Prostate gland (tissue), 2 donors: Measurements from ENCODE around the gene CCDC70. TPM values are rescaled to one million over a fixed set of nuclear protein-coding genes. Genes with fewer than 3 reads are reported as not detected.

Experiments
- DNase-seq: peaks from one replicate; pipeline ENCODE4 v3.0.0-alpha.2; 2019; ENCODE audit warnings: low spot score
- H3K27ac ChIP-seq, 2 donors: fragments of 200-600 bp; sonication (generic); 2 replicates each; pipeline ENCODE4 v1.5.1; 2017 to 2019
- H3K27me3 ChIP-seq: fragments of 200-600 bp; sonication (generic); replicated peaks from 2 replicates; pipeline ENCODE4 v1.5.1; 2019; ENCODE audit not compliant: insufficient read depth
- H3K36me3 ChIP-seq, 2 donors: fragments of 200-600 bp; sonication (generic); 1 replicate in 1 of 2; 2 replicates in 1 of 2; pipeline versions ENCODE4 v1.5.1 to v1.8.1; 2017 to 2019
- H3K4me1 ChIP-seq: fragments of 200-600 bp; sonication (generic); replicated peaks from 2 replicates; pipeline ENCODE4 v1.5.1; 2019
- H3K4me3 ChIP-seq, 2 donors: fragments of 200-600 bp; sonication (generic); 2 replicates each; pipeline ENCODE4 v1.5.1; 2017 to 2019
- H3K9me3 ChIP-seq: fragments of 200-600 bp; sonication (generic); 2 replicates; pipeline ENCODE4 v1.5.1; 2017
- CTCF ChIP-seq, 4 experiments: fragments of 200-600 bp in 2 of 4; fragments of 450-650 bp in 2 of 4; sonication (generic) in 2 of 4; IDR thresholded peaks; 1 replicate in 3 of 4; 2 replicates in 1 of 4; pipeline ENCODE4 v1.5.1; 2016 to 2019; ENCODE audit warnings: antibody characterized with exemption in 4 of 4, mild to moderate bottlenecking in 2 of 4, moderate library complexity in 2 of 4
- POLR2A ChIP-seq: fragments of 450-650 bp; IDR thresholded peaks from one replicate; pipeline ENCODE4 v1.6.1; 2016; ENCODE audit warnings: antibody characterized with exemption, mild to moderate bottlenecking
- POLR2AphosphoS5 ChIP-seq: sonication (generic); formaldehyde crosslinking; IDR thresholded peaks from one replicate; pipeline ENCODE4 v1.6.1; 2017; ENCODE audit warnings: antibody characterized with exemption
- WGBS: methylation state at CpG from one replicate; pipeline ENCODE4 v1.1.5; 2018; 5-methylcytosine and 5-hydroxymethylcytosine counted together
- intact Hi-C: fragments of 100-400 bp; cut with DNase I; formaldehyde crosslinking; loops from one replicate; pipeline ENCODE4 v1.14.2; 2022
- total RNA-seq, 2 donors: library from RNA; depleted of rRNA; stranded (reverse); fragments of >200 nt; gene quantifications; one replicate each; pipeline ENCODE4 v1.1.0, GENCODE V29; 2016

Gene CCDC70
- total RNA-seq, 2 donors from 2014 or later: 11.5 TPM; not detected in 1

- no peaks in the 10 kb centered on the region for H3K4me1 ChIP-seq
- no peak overlapping the region for H3K27ac ChIP-seq
- no peak for DNase-seq
- intact Hi-C loops: no loop called here
- TF ChIP-seq POLR2A (no peak), POLR2AphosphoS5 (no peak), CTCF (IDR thresholded peaks at IDR 0.05) (no peak)
- 75% methylated on average over 5 of the region's 5 CpGs for WGBS
- H3K9me3 ChIP-seq: no peaks in the 10 kb centered on the region
- no peaks in the 10 kb centered on the region for H3K27me3 ChIP-seq
- no peak overlapping the region for H3K4me3 ChIP-seq
- no peaks in the 10 kb centered on the region for H3K36me3 ChIP-seq
Measured at GRCh38 chr13:51883226-51883600, 21.4 kb downstream of the CCDC70 start.

- intact Hi-C loops: no loop called here
- WGBS: 88% methylated on average over 2 of the region's 2 CpGs
- TF ChIP-seq POLR2AphosphoS5 (no peak), CTCF (IDR thresholded peaks at IDR 0.05) (no peak), POLR2A (no peak)
Measured at GRCh38 chr13:51885651-51886050, 23.9 kb downstream of the CCDC70 start.

GRCh38 chr13:51887468-51887867 is 25.7 kb downstream of the CCDC70 start:
- Histone ChIP-seq H3K4me3 (no peak overlapping the region), H3K27me3 (no peaks in the 10 kb centered on the region), H3K36me3 (no peaks in the 10 kb centered on the region), H3K27ac (no peak overlapping the region), H3K4me1 (no peaks in the 10 kb centered on the region), H3K9me3 (no peaks in the 10 kb centered on the region)
- no peak for DNase-seq
- no peak for TF ChIP-seq CTCF (IDR thresholded peaks at IDR 0.05)
- TF ChIP-seq POLR2AphosphoS5: no peak
- TF ChIP-seq POLR2A: no peak
- intact Hi-C loops: no loop called here
- 38% methylated on average over 2 of the region's 2 CpGs for WGBS

More at GRCh38 chr13:51885651-51886050, 23.9 kb downstream of the CCDC70 start:
- no peak overlapping the region for H3K27ac ChIP-seq
- H3K9me3 ChIP-seq: no peaks in the 10 kb centered on the region
- no peak overlapping the region for H3K4me3 ChIP-seq
- no peaks in the 10 kb centered on the region for H3K4me1 ChIP-seq
- no peak for DNase-seq
- H3K27me3 ChIP-seq: no peaks in the 10 kb centered on the region
- no peaks in the 10 kb centered on the region for H3K36me3 ChIP-seq

- WGBS: 67% methylated on average over 3 of the region's 3 CpGs
- DNase-seq: no peak
- intact Hi-C loops: no loop called here
Measured at GRCh38 chr13:51892657-51893056, 30.9 kb downstream of the CCDC70 start.

More at GRCh38 chr13:51892657-51893056, 30.9 kb downstream of the CCDC70 start:
- no peak for TF ChIP-seq CTCF (IDR thresholded peaks at IDR 0.05)
- no peak for TF ChIP-seq POLR2AphosphoS5
- TF ChIP-seq POLR2A: no peak
- Histone ChIP-seq H3K36me3 (no peaks in the 10 kb centered on the region), H3K9me3 (no peaks in the 10 kb centered on the region), H3K4me1 (no peaks in the 10 kb centered on the region), H3K4me3 (no peak overlapping the region), H3K27me3 (no peaks in the 10 kb centered on the region), H3K27ac (no peak overlapping the region)
